RWPE1 (cell line): ENCODE data around the gene PEA15.
A peak's percentile ranks its signal among the peaks of the same experiment; 100 is the strongest.

ENCODE experiments used
- CTCF ChIA-PET: fragments of 350-600 bp; sonication (Branson Sonifier 250); formaldehyde crosslinking; extraction: SDS; loops from one replicate; lab custom pipeline; 2021; lab: Yijun Ruan, JAX
- POLR2A ChIA-PET: fragments of 400-600 bp; formaldehyde crosslinking; extraction: SDS; loops from one replicate; lab custom pipeline; 2020; ENCODE audit warnings: antibody characterized with exemption; ENCODE audit not compliant: low non-redundant PET; lab: Yijun Ruan, JAX
- DNase-seq: peaks from one replicate; pipeline ENCODE4 v3.0.0; 2012; ENCODE audit warnings: low spot score
- H3K27ac ChIP-seq: fragments of 450-650 bp; 2 replicates; pipeline ENCODE4 v1.5.1; 2017
- CTCF ChIP-seq: fragments of 450-650 bp; conservative IDR thresholded peaks from 2 replicates; pipeline ENCODE4 v1.5.1; 2017; ENCODE audit warnings: low read depth, mild to moderate bottlenecking

Gene PEA15

GRCh38 chr1:160244209-160244608 lies 39.0 kb downstream of the PEA15 start:
- no peak overlapping the region for H3K27ac ChIP-seq
- TF ChIP-seq CTCF, result no peak
- POLR2A ChIA-PET, result no interaction called here
- no peak for DNase-seq
- CTCF ChIA-PET, result interaction anchor here (0.7 to 1.6 kb wide), 5 partner anchors 8 to 144 kb away, joined by 3 to 6 read pairs (median 4); no protein-coding TSS in a partner anchor

GRCh38 chr1:160245434-160245833 lies 40.2 kb downstream of the PEA15 start:
- POLR2A ChIA-PET, result no interaction called here
- TF ChIP-seq CTCF, result no peak
- H3K27ac ChIP-seq, result no peak overlapping the region
- CTCF ChIA-PET, result interaction anchor here (0.6 to 0.7 kb wide), 3 partner anchors 20 to 327 kb away, joined by 3 to 6 read pairs (median 3); no protein-coding TSS in a partner anchor
- DNase-seq, result no peak

GRCh38 chr1:160247053-160247452 lies 41.9 kb downstream of the PEA15 start:
- POLR2A ChIA-PET, result no interaction called here
- H3K27ac ChIP-seq, result no peak overlapping the region
- no peak for TF ChIP-seq CTCF
- CTCF ChIA-PET, result interaction anchor here (0.5 to 1.1 kb wide), 2 partner anchors 54 kb away, joined by 3 read pairs; no protein-coding TSS in a partner anchor
- DNase-seq, result no peak

GRCh38 chr1:160251011-160251410 lies 45.8 kb downstream of the PEA15 start:
- TF ChIP-seq CTCF, result no peak
- POLR2A ChIA-PET, result no interaction called here
- DNase-seq, result no peak
- CTCF ChIA-PET, result interaction anchor here (1.5 to 2.7 kb wide), 3 partner anchors 9 to 32 kb away, joined by 12 to 14 read pairs (median 13); no protein-coding TSS in a partner anchor
- H3K27ac ChIP-seq, result no peak overlapping the region

GRCh38 chr1:160251687-160252526 lies 46.7 kb downstream of the PEA15 start:
- peak; percentile 72 for TF ChIP-seq CTCF
- ChIA-PET CTCF (interaction anchor here (0.5 to 2.7 kb wide), 23 partner anchors 8 to 1243 kb away, joined by 3 to 14 read pairs (median 4); partner anchors contain the start of genes ATP1A4 and DCAF8), POLR2A (no interaction called here)
- H3K27ac ChIP-seq, result no peak overlapping the region
- DNase-seq, result peak; percentile 66

- no peak for TF ChIP-seq CTCF
- ChIA-PET POLR2A (no interaction called here), CTCF (interaction anchor here (0.6 kb wide), 1 partner anchor 155 kb away, joined by 3 read pairs; no protein-coding TSS in a partner anchor)
- no peak overlapping the region for H3K27ac ChIP-seq
- no peak for DNase-seq
Observed at GRCh38 chr1:160255781-160256300, 50.7 kb downstream of the PEA15 start.
